ENCODE measurements around the gene UBE2J2.

GRCh38 chr1:1210726-1211540 lies 62.7 kb downstream of the UBE2J2 start:
- TF ChIP-seq POLR2A (IDR thresholded peaks at IDR 0.05; ENCODE audit: low read depth, low read length) (no peak), TAF1 (IDR thresholded peaks at IDR 0.05; ENCODE audit: borderline replicate concordance, low read depth, low read length) (no peak)
